HG03575 (cell line): ENCODE results near the gene ITGA3.

Experiments
- ATAC-seq: cut with Tn5 transposase; IDR thresholded peaks from one replicate; pipeline ENCODE4 v1.9.1; 2021; ENCODE audit not compliant: unreplicated experiment, insufficient number of reproducible peaks, low FRiP score; ENCODE audit errors: extremely low read depth

ITGA3 gene

DNA sequence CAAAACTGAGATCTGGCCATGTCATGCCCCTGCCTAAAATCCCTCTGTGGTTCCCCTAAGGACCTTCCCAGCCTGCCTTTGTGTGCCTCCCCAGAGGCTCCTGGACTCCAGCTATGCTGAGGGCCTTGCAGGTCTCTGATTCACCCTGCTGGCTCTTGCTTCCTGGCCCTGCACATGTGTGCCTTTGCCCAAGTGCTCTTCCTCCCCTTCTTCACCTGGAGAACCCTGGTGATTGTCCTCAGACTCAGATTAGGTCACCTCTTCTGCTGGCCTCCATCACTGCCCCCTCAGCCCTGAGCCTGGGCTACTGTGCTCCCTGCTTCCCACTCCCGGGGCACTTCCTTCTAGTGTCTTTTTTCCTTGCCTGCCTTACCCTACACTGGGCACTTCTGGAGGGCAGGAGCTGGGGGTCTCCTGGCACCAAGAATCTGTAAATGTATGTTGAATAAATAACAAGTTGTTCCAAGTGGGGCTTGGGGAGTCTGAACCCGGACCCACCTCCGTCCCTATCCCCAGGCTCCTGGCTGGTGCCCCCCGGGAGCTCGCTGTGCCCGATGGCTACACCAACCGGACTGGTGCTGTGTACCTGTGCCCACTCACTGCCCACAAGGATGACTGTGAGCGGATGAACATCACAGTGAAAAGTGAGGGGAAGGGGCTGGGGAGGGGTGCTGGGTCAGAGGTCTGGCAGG is 7.8 kb downstream of the ITGA3 start:
- ATAC-seq = no peak

DNA sequence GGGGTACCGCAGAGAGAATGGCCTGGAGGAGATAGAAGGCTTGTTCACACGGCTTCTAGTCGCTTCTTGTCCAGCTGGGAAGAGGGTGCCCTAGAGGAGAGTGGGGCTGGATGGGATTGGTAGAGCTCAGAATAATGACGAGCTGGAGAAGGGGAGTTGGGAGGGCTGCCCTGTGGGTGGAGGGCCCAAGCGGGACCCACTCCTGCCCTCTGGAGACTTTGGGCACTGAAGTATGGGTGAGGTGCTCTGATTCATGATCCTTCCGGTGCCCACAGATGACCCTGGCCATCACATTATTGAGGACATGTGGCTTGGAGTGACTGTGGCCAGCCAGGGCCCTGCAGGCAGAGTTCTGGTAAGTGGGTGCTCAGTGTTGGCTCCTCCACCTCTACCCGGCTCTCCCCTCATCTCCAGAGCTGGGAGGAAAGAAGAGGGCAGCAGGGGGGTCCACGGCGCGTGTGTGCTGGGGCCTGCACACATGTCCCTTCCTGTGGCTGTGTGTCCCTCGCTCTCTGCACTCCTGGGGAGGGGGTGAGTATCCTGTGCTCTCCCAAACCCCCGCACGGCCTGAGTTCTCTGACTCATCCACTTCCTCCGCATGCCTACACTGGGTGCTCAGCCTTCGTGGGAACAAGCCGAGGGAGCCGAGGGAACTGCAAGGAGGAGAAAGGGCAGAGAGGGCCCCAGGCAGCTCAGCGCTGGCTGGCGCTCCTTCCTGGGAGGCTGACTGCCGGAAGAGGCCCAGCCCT is 8.5 kb downstream of the ITGA3 start:
- no peak for ATAC-seq

DNA sequence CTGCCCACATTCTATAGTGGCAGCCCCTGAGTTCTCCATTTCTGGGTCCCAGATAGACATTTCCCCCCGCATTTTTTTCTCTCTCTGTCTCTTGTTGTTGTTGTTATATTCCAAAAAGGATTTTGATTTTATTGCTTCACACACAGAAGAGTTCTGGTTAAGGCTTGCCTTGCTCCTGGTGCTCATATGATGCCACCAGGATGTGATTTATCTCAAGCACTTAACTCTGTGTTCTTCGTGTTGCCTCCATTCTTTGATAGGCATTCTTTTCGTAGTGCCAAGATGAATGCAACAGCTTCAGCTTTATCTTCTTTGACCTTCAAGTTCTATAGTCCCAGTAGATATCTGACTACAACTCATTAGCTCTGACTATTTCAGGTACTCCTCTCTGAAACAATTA is 9.1 kb downstream of the ITGA3 start:
- no peak for ATAC-seq

DNA sequence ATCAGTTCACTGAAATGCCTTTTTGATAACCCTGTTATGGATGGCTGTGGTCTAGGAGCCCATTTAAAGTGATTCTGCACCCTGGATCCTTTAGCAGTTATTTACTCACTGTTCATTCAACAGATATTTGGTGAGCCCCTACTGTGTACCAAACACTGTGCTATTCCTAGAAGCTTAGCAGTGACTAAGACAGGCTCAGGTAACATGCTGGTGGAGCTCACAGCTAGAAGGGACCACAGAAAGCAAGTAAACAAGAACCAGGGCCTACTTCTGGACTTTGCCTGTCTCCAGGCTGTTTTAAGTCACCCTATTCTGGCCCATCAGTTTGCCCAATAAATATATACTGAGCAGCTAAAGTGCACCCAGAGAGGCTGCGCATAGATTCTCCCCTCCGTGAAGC is 11.1 kb downstream of the ITGA3 start:
- no peak for ATAC-seq

DNA sequence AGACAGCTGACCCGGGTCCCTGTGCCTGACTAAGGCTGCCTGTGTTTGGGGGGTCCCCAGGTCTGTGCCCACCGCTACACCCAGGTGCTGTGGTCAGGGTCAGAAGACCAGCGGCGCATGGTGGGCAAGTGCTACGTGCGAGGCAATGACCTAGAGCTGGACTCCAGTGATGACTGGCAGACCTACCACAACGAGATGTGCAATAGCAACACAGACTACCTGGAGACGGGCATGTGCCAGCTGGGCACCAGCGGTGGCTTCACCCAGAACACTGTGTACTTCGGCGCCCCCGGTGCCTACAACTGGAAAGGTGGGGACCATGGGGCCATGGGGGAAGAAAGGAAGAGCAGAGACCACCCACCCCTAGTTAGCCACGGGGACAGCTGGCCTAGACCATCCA is 12.1 kb downstream of the ITGA3 start:
- no peak for ATAC-seq

DNA sequence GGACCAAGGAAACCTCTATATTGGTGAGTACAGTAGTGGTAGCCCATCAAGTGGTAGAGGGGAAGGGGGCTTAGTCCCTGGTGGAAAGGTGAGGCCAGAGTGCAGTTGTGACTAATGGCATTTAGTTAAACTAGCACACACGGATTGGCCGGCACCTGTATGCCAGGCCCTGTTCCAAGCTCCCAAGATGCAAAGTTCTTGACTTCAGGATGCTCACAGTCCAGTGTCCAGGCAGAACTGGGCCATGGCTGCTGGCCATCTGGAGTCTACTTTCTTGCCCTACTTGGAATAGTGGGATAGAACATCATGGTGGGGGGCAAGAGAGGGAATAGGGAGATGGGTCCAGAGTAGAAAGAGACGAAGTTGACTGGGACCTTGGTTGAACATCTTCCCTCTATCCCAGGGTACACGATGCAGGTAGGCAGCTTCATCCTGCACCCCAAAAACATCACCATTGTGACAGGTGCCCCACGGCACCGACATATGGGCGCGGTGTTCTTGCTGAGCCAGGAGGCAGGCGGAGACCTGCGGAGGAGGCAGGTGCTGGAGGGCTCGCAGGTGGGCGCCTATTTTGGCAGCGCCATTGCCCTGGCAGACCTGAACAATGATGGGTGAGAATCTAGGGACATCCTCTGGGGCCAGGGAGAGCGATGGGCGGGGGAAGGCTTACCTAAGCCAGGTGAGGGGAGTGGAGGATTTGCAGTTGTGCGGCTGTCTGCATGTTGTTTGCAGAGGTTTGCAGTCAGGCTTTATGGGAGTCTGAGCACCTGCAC is 15.2 kb downstream of the ITGA3 start:
- ATAC-seq = no peak

DNA sequence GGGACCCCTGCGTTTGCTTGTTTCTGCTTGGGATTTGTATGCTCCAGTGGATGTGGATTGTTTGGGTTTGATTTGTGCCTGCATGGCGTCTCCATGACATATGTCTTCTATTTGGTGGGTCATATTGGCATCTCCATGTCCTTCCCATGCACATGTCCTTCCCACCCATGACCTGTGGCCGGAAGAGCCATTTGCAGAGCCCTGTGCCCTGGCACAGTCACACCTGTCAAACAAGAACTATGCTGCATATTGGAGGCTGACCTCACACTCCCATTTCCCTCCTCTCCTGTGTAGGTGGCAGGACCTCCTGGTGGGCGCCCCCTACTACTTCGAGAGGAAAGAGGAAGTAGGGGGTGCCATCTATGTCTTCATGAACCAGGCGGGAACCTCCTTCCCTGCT is 15.8 kb downstream of the ITGA3 start:
- ATAC-seq = no peak

DNA sequence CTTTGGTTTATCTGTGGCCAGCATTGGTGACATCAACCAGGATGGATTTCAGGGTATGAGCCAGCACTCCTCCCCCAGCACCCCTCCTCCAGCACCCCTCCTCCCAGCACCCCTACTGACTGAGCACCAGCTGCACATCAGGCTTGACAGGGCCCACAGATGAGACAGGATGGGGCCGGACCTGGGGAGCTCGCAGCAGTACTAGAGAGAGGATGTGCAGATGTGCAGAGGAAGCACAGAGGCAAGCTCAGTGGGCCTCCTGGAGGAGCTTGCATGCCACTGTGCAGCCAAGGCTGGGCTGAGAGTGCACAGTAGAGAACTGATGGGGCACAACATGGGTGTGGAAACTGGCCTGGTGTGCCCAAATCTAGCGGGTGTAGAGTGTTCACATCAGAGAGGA is 16.2 kb downstream of the ITGA3 start:
- no peak for ATAC-seq

DNA sequence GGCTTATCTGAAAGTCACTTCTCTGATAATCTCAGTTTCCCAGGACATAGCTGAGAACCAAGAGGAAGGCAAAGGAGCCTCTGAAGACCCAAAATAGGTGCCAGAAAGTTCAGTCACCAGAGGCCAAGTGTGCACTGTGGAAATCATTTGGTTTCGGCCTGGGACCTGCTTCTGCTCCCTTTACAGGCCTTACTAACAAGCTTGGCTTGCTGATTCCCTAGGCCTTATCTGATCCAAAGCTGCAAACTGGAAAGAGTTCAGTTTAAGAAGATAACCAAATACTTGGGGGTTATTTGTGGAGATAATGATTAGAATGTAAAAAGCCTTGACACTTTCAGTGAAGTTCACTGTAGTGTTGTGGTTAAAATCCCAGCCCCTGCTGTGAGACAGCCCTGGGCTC is 17.0 kb downstream of the ITGA3 start:
- no peak for ATAC-seq

DNA sequence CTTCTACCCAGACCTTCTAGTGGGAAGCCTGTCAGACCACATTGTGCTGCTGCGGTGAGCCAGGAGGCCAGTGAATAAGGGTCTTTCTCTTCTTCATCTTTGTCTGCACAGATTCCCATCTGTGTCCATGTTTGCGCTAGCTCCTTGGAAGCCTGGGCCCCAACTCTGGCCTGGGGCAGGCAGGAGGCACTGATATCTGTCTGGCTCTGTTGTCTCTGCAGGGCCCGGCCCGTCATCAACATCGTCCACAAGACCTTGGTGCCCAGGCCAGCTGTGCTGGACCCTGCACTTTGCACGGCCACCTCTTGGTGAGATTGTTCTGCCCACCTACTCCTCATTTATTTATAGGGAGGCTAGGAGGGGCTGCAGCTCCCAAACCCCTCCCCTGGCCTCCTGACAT is 18.3 kb downstream of the ITGA3 start:
- no peak for ATAC-seq

DNA sequence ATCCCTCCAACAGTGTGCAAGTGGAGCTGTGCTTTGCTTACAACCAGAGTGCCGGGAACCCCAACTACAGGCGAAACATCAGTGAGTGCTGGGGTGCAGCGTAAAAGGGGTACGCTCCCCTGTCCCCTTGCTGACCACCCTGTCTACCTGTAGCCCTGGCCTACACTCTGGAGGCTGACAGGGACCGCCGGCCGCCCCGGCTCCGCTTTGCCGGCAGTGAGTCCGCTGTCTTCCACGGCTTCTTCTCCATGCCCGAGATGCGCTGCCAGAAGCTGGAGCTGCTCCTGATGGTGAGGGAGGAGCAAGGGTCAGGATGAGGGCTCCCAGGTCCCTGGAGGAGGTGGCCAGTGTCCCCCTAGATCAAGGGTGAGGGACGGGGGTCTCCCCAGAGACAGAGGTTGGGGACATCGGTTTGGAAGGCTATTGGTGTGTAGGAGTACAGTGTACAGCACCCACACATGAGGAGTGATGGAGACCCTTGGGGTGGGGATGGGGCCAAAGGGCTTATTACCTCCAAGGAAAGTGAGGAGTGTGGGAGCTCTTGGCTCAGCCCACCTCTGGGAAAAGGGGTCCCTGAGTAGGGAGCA is 19.6 kb downstream of the ITGA3 start:
- ATAC-seq = no peak

DNA sequence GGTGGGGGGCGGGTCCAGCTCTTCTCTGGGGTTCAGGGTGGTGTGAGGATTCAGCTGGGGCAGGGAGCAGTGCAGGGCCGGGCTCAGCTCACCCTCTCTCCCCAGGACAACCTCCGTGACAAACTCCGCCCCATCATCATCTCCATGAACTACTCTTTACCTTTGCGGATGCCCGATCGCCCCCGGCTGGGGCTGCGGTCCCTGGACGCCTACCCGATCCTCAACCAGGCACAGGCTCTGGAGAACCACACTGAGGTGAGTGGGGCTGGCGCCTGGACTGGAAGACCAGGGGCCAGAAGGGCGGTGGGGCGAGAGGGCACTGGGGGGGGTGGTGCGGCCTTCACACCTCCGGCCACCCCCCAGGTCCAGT is 20.3 kb downstream of the ITGA3 start:
- ATAC-seq = no peak

DNA sequence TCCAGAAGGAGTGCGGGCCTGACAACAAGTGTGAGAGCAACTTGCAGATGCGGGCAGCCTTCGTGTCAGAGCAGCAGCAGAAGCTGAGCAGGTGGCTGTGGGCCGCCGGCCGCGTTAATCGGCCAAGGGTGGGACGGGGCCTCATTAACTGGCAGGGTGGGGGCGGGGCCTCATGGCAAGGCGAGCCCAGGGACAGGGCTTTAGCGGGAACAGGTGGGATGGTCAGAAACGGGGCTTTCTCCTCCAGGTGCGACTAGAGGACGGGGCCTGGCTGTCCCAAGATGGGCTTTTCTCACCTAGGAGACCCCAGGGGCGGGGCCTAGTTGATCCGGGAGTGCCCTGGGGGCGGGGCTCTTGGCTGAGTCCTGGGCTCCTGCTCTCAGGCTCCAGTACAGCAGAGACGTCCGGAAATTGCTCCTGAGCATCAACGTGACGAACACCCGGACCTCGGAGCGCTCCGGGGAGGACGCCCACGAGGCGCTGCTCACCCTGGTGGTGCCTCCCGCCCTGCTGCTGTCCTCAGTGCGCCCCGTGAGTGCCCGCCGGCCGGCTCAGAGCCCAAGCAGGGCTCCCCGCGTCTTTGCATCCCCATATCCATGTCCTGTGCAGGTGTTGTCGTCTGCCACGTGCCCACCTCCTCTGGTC is 20.8 kb downstream of the ITGA3 start:
- no peak for ATAC-seq

DNA sequence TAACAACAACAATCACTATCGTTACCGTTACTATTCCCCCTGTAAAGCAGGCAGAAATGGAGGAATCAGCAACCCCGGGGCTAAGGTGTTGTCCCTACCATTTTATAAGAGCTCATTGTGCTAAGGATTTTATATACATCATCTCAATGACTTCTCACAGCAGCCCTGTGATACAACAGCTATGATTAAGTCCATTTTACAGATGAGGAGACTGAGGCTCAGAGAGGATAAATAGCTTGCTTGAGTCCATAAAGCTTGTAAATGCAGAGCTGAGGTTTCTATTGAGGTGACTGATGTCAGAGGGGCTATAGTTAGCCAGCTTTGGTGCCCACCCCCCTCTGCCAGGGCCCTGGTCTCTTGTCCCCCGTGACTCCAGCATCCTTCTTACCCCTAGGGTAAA is 22.5 kb downstream of the ITGA3 start:
- no peak for ATAC-seq

DNA sequence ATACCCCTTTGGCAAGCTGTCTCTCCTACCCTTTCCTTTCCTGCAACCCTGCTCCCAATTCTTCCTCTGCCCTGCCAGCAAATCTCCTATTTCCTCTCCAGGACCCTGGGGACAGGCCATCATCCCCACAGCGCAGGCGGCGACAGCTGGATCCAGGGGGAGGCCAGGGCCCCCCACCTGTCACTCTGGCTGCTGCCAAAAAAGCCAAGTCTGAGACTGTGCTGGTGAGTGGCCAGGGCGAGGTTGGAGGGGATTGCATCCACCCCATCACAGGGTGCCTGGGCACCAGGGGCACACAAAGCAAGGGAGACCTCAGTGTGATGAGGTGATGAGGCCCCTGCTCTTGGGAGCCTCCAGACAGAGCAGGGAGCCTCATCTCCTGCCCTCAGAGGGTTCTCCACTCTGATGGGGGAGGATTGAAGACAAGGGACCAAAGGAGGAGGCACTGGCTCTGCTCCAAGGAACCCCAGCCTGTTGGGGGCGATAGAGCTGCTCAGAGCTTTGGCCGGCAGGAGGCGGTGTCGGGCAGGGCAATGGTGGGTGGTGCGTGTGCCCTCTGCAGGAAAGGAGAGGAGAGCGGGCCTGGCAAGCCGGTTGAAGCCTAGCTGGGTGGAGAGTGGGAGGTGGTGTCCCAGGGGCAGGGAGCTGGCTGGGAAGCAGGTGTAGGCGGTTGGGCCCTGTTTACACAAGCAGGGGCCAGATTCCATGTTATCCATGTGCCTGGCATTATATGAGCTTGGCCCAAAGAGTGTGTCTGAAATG is 23.6 kb downstream of the ITGA3 start:
- no peak for ATAC-seq

DNA sequence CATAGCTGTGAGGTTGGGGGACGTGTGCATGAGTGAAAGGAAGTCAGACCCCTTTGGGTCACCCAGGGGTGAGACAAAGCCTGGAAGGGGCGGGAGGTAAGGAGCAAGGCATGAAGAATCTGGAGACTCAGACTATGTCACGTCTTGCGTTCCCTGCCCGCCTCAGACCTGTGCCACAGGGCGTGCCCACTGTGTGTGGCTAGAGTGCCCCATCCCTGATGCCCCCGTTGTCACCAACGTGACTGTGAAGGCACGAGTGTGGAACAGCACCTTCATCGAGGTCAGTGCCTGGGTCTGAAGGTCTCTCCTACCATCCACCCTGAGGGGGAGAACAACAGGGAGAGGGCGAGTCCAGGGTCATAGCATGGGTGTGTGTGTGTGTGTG is 24.2 kb downstream of the ITGA3 start:
- ATAC-seq = no peak

DNA sequence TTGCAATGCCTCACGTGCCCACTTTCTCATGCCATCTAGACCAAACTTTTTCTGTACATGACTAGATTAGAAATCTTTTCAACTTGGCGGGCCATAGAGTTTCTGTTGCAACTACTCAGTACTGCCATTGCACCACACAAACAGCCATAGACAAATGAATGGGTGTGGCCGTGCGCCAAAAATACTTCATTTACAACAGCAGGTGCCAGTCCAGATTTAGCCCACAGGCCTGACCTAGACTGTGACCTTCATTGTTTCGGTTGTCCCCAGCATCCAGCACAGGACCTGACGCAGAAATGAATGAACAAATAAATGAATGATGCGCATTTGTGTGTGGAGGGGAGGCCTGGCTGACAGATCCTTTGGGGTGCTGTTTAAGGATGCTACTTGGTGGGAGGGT is 24.9 kb downstream of the ITGA3 start:
- ATAC-seq = no peak

DNA sequence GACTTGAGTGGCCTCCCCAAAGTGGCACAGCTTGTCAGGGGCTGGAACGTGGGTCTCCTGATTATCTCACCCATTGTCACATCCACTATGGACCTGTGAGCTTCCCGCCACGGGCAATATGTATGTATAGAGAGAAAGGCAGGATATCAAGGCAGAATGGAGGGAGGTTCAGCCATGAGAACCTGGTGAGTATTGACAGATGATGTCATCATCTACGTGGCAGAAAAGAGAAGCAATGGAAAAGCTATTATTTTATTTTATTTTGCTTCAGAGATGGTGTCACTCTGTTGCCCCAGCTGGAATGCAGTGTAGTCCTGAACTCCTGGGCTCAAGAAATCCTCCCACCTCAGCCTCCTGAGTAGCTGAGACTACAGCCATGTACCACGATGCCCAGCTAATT is 25.8 kb downstream of the ITGA3 start:
- no peak for ATAC-seq
